NCI-H460 (cell line): ENCODE measurements around the gene MYH16. TPM values are rescaled to one million over a fixed set of nuclear protein-coding genes. Genes with fewer than 3 reads are reported as not detected.
"Not testable (repeated sequence)": the region's sequence is repeated elsewhere in the genome, so short reads cannot be mapped to it uniquely, and the experiment has no call there.

Experiments used
- DNase-seq: peaks from one replicate; pipeline ENCODE4 v3.0.0-alpha.2; 2016; ENCODE audit warnings: low read depth; ENCODE audit errors: extremely low read depth
- total RNA-seq: library from RNA; depleted of rRNA; stranded (reverse); fragments of >200 nt; shearing (Covaris generic); gene quantifications from 2 replicates; pipeline ENCODE4 v1.2.3, GENCODE V29; 2014

Gene MYH16
- total RNA-seq, 1 experiment from 2014 or later, result not detected

GRCh38 chr7:99293650-99294049, 21.0 kb downstream of the MYH16 start:
- no peak for DNase-seq

DNA sequence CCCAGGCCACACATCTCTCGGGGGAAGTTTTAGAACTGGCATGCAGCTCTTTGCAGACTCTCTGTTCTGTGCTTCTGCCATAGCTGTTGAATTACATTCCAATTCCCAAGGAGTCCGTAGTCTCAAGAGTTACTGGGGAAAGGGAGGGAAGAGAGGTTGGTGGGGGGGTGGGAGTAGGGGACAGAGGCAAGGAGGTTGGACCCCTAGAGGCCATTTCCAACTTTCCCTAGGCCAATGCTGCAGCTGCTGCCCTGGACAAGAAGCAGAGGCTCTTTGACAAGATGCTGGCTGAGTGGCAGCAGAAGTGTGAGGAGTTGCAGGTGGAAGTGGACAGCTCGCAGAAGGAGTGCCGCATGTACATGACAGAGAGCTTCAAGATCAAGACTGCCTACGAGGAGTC, 23.8 kb downstream of the MYH16 start:
- no peak for DNase-seq

GRCh38 chr7:99301496-99301895, 28.9 kb downstream of the MYH16 start:
- DNase-seq, result no peak

- DNase-seq, result no peak
Measured at GRCh38 chr7:99305473-99306260, 33.0 kb downstream of the MYH16 start.

- no peak for DNase-seq
Measured at GRCh38 chr7:99308461-99309074, 35.9 kb downstream of the MYH16 start.

GRCh38 chr7:99309111-99309510, 36.5 kb downstream of the MYH16 start:
- DNase-seq, result no peak

DNA sequence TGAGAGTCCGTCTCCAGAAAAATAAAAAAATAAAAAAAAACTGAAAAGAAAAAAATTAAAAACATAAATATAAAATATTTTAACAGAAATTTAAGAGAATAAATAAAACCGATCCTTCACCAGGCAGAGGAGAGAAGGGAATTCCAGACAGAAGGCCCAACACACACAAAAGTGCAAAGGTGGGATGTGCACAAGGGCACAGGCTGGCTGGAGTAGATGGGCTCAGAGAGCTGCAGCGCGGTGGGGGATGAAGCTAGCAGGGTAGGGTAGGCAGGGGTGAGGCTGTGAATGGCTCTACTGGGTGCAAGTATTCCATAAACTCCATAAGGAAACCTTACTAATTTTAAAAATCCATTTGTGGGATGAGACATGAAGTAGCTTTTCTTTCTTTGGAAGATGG, 37.4 kb downstream of the MYH16 start:
- no peak for DNase-seq

DNA sequence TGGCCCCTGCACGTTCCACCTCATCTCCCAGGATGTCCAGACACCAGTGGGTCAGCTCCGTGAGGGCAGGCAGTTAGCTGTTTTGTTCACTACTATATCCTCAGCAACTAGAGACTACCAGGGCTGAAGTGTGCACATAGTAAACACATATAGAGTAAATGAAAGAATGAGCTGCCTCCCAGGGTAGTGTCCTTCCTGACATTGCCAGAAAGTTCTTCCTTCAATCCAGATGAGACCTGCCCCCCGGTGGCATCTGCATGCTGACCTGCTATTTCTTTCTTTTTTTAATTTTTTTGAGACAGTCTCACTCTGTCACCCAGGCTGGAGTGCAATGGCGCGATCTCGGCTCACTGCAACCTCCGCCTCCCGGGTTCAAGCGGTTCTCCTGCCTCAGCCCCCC, 39.1 kb downstream of the MYH16 start:
- DNase-seq, result no peak

DNA sequence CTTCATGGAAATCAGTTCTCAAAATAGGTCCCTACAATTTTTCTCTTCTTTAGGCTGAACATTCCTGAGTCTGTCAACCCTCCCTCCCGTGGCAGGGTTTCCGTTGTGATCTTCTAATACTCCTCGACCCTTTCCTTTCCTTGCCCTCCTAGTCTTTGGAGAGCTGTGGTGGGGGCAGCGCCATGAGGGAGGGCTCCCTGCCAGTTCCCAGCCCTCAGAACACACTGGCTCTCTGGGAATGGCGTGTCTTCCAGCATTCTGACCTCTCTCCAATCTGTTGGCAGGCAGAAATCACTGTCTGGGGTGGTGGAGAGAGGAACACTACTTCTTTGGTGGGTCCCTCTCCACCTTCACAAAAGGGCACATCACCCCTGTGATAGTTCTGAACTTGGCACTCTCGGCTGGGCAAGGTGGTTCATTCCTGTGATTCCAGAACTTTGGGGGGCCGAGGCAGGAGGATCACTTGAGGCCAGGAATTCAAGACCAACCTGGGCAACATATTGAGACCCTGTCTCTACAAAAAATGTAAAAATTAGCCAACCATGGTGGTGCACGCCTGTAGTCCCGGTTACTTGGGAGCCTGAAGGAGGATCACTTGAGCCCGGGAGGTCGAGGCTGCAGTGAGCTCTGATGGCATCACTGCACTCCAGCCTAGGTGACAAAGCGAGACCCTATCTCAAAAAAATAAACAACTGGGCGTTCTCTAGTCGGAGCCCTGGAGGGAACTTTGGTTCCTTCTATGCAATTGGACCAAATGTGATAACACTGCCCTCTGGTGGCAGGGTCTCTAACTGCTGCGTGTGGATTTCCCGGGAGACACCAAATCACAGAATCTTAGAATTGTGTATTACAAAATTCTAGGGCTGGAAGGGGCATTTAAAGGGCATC, 39.9 kb downstream of the MYH16 start:
- peak; percentile 72 for DNase-seq

DNA sequence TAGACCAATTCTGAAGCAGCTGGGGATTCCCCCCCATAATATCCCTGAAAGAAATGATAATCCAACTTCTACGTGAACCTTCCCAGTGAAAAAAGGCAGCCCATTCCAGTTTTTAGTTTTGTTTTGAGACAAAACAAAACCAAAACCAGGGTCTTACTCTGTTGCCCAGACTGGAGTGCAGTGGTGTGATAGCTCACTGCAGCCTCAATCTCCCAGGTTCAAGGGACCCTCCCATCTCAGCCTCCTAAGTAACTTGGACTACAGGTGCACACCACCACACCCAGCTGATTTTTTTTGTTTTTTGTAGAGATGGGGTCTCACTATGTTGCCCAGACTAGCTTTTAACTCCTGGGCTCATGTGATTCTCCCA, 40.5 kb downstream of the MYH16 start:
- no peak for DNase-seq

DNA sequence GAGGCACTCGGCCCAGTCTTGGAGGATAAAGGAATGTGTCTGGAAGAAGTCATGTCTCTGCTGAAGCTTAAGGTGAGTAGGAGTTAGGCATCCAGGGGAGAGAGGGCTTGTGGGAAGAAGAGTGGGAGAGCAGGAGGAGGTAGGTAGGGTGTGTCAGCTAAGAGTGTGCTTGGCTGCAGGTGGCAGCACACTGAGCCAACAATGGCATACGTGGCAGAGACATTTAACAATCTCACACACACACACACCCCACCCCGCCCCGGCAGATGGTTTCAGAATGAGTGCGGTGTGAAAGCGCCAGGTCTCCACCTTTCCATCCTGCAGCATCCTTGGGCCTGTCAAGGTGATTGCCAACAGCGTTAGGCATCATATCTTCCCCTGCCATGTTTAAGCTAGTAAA, 41.9 kb downstream of the MYH16 start:
- no peak for DNase-seq

DNA sequence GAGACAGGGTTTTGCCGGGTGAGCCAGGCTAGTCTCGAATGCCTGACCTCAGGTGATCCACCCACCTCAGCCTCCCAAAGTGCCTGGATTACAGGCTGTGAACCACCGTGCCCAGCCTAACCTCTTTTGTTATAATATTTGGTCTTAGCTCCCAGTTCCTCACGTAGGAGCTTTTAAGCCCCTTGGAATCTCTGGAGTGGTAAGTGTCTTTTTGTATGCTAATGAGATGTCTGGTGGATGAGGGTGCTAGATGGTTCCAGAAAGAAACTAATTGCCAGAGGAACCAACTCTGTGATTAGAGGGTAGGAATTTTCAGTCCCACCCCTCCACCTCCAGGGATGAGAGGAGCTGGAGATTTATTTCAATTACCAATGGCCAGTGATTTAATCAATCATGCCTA, 47.7 kb downstream of the MYH16 start:
- DNase-seq, result no peak

GRCh38 chr7:99322659-99323058, 50.0 kb downstream of the MYH16 start:
- not testable (repeated sequence) for DNase-seq

- no peak for DNase-seq
Measured at GRCh38 chr7:99324559-99324958, 51.9 kb downstream of the MYH16 start.

GRCh38 chr7:99325001-99325493, 52.4 kb downstream of the MYH16 start:
- no peak for DNase-seq

- peak; percentile 90 for DNase-seq
Measured at GRCh38 chr7:99325592-99326407, 53.2 kb downstream of the MYH16 start, which contains the start of gene ARPC1A. TSS of gene ARPC1A (plus strand) at chr7:99325898. CDS start at chr7:99333354, 7,456 bp downstream.

DNA sequence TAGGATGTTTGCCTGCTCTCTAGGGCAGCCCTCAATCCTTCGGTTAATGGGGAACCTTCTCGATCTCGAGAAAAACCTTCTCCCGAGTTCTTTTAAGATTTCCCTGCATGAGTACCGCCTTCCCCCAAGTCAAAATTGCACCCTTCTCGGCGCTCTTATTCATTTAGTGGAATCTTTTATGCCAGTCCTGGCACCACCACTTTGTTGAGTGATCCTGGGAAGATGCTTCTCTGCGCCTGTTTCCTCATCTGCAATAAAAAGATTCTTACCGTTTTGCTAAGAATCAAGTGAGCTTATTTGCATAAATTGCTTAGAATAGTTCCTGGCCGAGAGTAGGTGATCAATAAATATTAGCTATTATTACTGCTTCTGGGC, 53.8 kb downstream of the MYH16 start:
- DNase-seq, result no peak

DNA sequence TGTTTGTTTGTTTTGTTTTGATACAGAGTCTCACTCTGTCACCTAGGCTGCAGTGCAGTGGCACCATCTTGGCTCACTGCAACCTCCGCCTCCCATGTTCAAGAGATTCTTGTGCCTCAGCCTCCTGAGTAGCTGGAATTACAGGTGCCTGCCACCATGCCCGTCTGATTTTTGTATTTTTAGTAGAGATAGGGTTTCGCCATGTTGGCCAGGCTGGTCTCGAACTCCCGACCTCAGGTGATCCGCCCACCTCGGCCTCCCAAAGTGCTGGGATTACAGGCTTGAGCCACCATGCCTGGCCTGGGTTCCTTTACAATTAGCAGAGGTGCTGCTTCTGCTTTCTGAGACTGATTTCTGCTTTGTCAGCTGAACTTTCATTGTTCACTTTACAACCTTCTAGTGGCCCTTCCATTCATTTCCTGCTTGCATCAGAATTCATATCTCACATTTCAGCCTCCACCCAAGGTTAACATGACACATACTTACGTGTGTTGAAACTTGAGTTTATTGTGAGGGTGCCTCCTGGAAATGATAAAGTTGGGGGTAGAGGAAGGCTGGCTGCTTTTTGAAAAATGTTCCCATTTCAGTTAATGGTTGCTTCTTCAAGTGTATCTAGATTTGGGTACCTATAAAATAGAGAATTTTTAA, 57.8 kb downstream of the MYH16 start:
- peak; percentile 90 for DNase-seq

- DNase-seq, result no peak
Measured at GRCh38 chr7:99331002-99331401, 58.4 kb downstream of the MYH16 start.

DNA sequence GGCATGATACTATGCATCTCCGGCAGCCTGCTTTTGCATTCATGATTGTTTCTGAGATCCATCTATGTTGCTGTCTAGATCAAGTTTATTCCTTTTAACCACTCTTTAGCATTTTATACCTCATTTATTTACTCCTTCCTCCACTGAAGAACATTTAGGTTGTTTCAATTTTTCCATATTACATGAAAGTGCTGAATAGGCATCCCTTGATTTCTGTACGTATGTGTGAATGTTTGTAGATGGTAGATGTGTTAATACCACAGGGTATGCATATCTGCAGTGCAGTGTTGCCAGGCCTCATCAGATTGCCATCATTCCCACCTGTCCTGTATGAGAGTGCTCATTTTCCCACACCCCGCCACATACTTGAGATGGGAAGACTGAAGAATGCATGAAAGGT, 67.0 kb downstream of the MYH16 start:
- DNase-seq, result no peak
